Endothelial cell of umbilical vein (primary cell): Measurements from ENCODE around the gene RBPJL.

ENCODE experiments used
- EZH2 ChIP-seq: IDR thresholded peaks from 2 replicates; pipeline ENCODE4 v1.6.1; 2012; ENCODE audit warnings: borderline replicate concordance, low read depth, mild to moderate bottlenecking, moderate library complexity, low read length, inconsistent platforms; ENCODE audit not compliant: severe bottlenecking
- POLR2AphosphoS5 ChIP-seq: IDR thresholded peaks from 2 replicates; pipeline ENCODE4 v1.6.1; 2012; ENCODE audit warnings: low read depth, mild to moderate bottlenecking, control low read depth, low read length, moderate library complexity; ENCODE audit not compliant: insufficient read depth
- TF ChIP-seq, protein P1 (sequence below), 2 donors: IDR thresholded peaks; 1 replicate in 1 of 2; 2 replicates in 1 of 2; pipeline ENCODE4 v1.5.1; 2011; ENCODE audit warnings: low read length in 2 of 2, mild to moderate bottlenecking in 2 of 2, moderate library complexity in 2 of 2, control low read depth in 1 of 2, inconsistent platforms in 1 of 2, low read depth in 1 of 2; ENCODE audit not compliant: insufficient read depth in 1 of 2; ENCODE audit errors: extremely low read depth in 1 of 2
- TF ChIP-seq, protein P2 (sequence below): IDR thresholded peaks from 2 replicates; pipeline ENCODE4 v1.6.1; 2011; ENCODE audit not compliant: insufficient read depth, insufficient read length

DNA sequence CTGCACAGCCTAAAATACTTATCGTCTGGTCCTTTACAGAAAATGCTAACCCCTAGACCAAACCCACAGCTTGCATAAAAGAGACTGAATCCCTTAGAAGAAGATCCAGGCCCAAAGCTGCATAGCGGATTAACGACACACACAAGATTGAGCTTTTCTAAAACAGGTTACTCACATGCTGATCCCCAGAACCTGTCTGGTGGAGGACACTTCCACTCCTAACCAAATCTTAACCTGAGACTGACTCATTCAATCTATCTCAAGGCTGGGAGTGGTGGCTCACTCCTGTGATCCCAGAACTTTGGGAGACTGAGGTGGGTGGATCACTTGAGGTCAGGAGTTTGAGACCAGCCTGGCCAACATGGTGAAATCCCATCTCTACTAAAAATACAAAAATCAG is 49.5 kb upstream of the RBPJL start:
- TF ChIP-seq, protein P1, sequence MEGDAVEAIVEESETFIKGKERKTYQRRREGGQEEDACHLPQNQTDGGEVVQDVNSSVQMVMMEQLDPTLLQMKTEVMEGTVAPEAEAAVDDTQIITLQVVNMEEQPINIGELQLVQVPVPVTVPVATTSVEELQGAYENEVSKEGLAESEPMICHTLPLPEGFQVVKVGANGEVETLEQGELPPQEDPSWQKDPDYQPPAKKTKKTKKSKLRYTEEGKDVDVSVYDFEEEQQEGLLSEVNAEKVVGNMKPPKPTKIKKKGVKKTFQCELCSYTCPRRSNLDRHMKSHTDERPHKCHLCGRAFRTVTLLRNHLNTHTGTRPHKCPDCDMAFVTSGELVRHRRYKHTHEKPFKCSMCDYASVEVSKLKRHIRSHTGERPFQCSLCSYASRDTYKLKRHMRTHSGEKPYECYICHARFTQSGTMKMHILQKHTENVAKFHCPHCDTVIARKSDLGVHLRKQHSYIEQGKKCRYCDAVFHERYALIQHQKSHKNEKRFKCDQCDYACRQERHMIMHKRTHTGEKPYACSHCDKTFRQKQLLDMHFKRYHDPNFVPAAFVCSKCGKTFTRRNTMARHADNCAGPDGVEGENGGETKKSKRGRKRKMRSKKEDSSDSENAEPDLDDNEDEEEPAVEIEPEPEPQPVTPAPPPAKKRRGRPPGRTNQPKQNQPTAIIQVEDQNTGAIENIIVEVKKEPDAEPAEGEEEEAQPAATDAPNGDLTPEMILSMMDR (IDR thresholded peaks at IDR 0.05; ENCODE audit: extremely low read depth in 1 of 2, insufficient read depth in 1 of 2, low read depth in 1 of 2, low read length in 2 of 2): no peak
- no peak for TF ChIP-seq POLR2AphosphoS5
- no peak for TF ChIP-seq EZH2
- TF ChIP-seq, protein P2, sequence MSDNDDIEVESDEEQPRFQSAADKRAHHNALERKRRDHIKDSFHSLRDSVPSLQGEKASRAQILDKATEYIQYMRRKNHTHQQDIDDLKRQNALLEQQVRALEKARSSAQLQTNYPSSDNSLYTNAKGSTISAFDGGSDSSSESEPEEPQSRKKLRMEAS: no peak
